ENCODE measurements around the gene TIGD6.
"Not testable (repeated sequence)": the region's sequence is repeated elsewhere in the genome, so short reads cannot be mapped to it uniquely, and the experiment has no call there.

TIGD6 gene

GRCh38 chr5:149944666-149945065, 55.8 kb downstream of the TIGD6 start, which contains the start of gene PDE6A:
PDE6A (minus strand) TSS chr5:149944793; CDS start chr5:149944673, 120 bp downstream.
- in situ Hi-C loops (cut with MboI; ENCODE audit: low sequenced_read_pairs) = no loop called here

- in situ Hi-C loops (cut with MboI; ENCODE audit: low sequenced_read_pairs) = not testable (repeated sequence)
Observed at GRCh38 chr5:149943177-149943949, 57.1 kb downstream of the TIGD6 start.

All from HL-60/S4 (cell line).